ENCODE measurements around the gene GAGE13.
"Not testable (repeated sequence)": the region's sequence is repeated elsewhere in the genome, so short reads cannot be mapped to it uniquely, and the experiment has no call there.

GAGE13 gene

DNA sequence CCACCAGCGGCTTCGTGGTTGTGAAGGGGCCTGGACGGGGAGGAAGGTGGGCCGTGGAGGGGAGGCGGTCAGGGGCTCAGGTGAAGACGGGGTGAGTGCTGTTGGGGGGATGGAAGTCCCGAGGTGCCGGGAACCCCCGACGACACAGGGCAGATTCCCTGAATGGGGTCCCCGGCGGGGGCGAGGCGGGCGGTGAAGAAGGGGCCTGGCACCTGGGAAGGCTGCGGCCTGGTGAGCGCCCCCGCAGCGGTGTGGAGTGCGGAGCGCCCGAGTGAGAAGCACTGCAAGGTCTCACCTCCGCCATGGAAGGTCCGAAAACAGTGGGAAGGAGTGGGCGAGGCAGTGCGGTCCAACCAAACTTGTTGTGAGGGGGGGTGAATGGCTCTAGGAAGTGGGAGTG lies 459 bp downstream of the GAGE13 start:
- not testable (repeated sequence) for DNase-seq (ENCODE audit: low spot score)

DNA sequence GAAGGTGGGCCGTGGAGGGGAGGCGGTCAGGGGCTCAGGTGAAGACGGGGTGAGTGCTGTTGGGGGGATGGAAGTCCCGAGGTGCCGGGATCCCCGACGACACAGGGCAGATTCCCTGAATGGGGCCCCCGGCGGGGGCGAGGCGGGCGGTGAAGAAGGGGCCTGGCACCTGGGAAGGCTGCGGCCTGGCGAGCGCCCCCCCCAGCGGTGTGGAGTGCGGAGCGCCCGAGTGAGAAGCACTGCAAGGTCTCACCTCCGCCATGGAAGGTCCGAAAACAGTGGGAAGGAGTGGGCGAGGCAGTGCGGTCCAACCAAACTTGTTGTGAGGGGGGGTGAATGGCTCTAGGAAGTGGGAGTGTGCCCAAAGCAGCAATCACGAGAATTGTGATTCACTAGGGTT lies 10.1 kb downstream of the GAGE13 start:
- not testable (repeated sequence) for DNase-seq (ENCODE audit: low spot score)

DNA sequence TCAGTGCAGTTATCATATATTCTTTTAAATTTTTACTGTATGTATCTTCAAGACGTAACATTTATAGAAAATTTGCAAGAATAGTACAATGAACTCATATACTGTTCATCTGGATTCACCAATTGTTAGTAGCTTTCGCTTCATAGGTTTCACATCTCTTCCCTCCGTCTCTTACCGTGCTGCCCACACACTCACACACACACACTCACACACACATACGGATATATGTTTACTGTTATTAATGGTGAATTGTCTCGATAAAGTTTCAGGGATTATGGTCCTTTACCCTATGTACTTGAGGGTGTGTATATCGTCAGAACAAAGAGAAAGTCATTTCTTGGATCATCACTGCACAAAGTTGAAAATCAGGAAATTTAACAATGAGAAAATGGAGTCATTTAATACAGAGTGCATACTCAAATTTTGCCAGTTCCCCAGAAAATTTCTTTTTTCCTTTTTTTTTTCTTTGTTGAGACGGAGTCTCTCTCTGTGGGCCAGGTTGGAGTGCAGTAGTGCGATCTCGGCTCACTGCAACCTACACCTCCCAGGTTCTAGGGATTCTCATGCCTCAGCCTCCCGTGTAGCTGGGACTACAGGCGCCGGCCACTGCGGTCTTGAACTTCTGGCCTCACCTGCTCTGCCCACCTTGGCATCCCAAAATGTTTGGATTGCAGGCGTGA lies 13.3 kb downstream of the GAGE13 start:
- DNase-seq (ENCODE audit: low spot score) = not testable (repeated sequence)

DNA sequence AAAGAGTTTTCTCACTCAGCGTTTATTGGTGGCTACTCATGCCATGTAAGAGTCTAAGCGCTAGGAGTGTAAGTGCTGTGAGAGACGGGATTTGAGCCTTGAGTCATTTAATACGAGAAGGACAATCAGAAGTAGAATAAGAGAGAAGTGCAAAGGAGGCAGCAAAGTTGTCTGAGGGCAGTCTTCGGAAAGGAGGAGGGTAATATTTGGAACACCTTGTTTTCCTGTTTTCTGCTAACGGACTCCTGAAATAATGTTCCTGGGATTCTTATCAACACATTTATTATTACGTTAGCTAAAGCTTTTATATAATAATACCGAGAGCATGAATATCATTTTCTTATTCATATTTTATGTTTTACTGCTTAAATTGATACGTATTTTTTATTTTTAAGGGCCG lies 14.0 kb downstream of the GAGE13 start:
- not testable (repeated sequence) for DNase-seq (ENCODE audit: low spot score)

DNA sequence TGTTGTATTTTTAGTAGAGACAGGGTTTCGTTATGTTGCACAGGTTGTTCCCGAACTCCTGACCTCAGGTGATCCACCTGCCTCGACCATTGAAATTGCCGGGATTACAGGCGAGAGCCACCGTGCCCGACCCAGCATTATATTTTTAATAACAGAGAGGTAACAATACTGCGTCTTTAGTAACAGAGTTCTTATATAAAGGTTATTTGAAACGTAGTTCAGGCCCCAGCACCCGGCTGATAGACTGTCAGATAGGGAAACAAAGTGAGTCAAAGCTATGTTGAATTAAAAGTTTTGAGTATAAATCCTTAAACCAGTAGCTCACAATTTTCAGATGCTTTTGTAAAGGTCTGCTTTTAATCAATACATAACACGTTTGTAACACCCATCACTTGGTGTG lies 14.8 kb downstream of the GAGE13 start:
- DNase-seq (ENCODE audit: low spot score) = not testable (repeated sequence)

All from NAMALWA (cell line).